ENCODE data around the gene GNAQ. TPM values are rescaled to one million over a fixed set of nuclear protein-coding genes. Genes with fewer than 3 reads are reported as not detected.

The GNAQ gene
- total and polyA plus RNA-seq, 3 donors from 2014 or later, result 23.5 to 42.9 (median 39.4) TPM

GRCh38 chr9:77679088-77679487 lies 352.5 kb downstream of the GNAQ start:
- no peaks in the 10 kb centered on the region for H3K27me3 ChIP-seq
- H3K9me3 ChIP-seq, result no peaks in the 10 kb centered on the region
- TF ChIP-seq POLR2A (IDR thresholded peaks at IDR 0.05), result no peak
- TF ChIP-seq CTCF (IDR thresholded peaks at IDR 0.05), result no peak
- 74 to 79% methylated on average over 2 of the region's 2 CpGs for whole genome bisulfite sequencing, 2 donors
- H3K4me1 ChIP-seq, result no peaks in the 10 kb centered on the region
- no peak overlapping the region for H3K27ac ChIP-seq
- H3K36me3 ChIP-seq (ENCODE audit: low read depth, missing control alignments), result no peaks in the 10 kb centered on the region
- intact Hi-C loops (cut with DNase I; ENCODE audit: low total_unique reads), result no loop called here
- DNase-seq, result no peak
- H3K4me3 ChIP-seq, result no peak overlapping the region

- no peak for DNase-seq
- Histone ChIP-seq H3K36me3 (ENCODE audit: low read depth, missing control alignments) (no peaks in the 10 kb centered on the region), H3K9me3 (no peaks in the 10 kb centered on the region), H3K4me3 (no peak overlapping the region), H3K27ac (no peak overlapping the region), H3K4me1 (no peaks in the 10 kb centered on the region), H3K27me3 (no peaks in the 10 kb centered on the region)
- intact Hi-C loops (cut with DNase I; ENCODE audit: low total_unique reads), result no loop called here
- 79 to 86% methylated on average over 7 of the region's 7 CpGs for WGBS, 2 donors
- TF ChIP-seq CTCF (IDR thresholded peaks at IDR 0.05) (no peak), POLR2A (IDR thresholded peaks at IDR 0.05) (no peak)
Measured at GRCh38 chr9:77677957-77678535, 353.6 kb downstream of the GNAQ start.

- Histone ChIP-seq H3K4me3 (no peak overlapping the region), H3K36me3 (ENCODE audit: low read depth, missing control alignments) (no peaks in the 10 kb centered on the region), H3K9me3 (no peaks in the 10 kb centered on the region), H3K27me3 (no peaks in the 10 kb centered on the region), H3K27ac (no peak overlapping the region), H3K4me1 (no peaks in the 10 kb centered on the region)
- intact Hi-C loops (cut with DNase I; ENCODE audit: low total_unique reads), result no loop called here
- 88% methylated on average over 4 of the region's 4 CpGs for WGBS, 2 donors
- no peak for DNase-seq
- TF ChIP-seq CTCF (IDR thresholded peaks at IDR 0.05) (no peak), POLR2A (IDR thresholded peaks at IDR 0.05) (no peak)
Measured at GRCh38 chr9:77677397-77677796, 354.2 kb downstream of the GNAQ start.

- no peak overlapping the region for H3K27ac ChIP-seq
- H3K27me3 ChIP-seq, result no peaks in the 10 kb centered on the region
- intact Hi-C loops (cut with DNase I; ENCODE audit: low total_unique reads), result no loop called here
- H3K4me3 ChIP-seq, result no peak overlapping the region
- no peak for DNase-seq
- TF ChIP-seq POLR2A (IDR thresholded peaks at IDR 0.05) (no peak), CTCF (IDR thresholded peaks at IDR 0.05) (no peak)
- H3K9me3 ChIP-seq, result no peaks in the 10 kb centered on the region
- no peaks in the 10 kb centered on the region for H3K36me3 ChIP-seq (ENCODE audit: low read depth, missing control alignments)
- 74 to 82% methylated on average over 7 to 10 of the region's 10 CpGs for WGBS, 2 donors
- H3K4me1 ChIP-seq, result no peaks in the 10 kb centered on the region
Measured at GRCh38 chr9:77673941-77674791, 357.4 kb downstream of the GNAQ start.

Measured in testis (tissue), 3 donors.